ENCODE results near the gene MARS1.
"Not testable (repeated sequence)": the region's sequence is repeated elsewhere in the genome, so short reads cannot be mapped to it uniquely, and the experiment has no call there.

MARS1 gene

DNA sequence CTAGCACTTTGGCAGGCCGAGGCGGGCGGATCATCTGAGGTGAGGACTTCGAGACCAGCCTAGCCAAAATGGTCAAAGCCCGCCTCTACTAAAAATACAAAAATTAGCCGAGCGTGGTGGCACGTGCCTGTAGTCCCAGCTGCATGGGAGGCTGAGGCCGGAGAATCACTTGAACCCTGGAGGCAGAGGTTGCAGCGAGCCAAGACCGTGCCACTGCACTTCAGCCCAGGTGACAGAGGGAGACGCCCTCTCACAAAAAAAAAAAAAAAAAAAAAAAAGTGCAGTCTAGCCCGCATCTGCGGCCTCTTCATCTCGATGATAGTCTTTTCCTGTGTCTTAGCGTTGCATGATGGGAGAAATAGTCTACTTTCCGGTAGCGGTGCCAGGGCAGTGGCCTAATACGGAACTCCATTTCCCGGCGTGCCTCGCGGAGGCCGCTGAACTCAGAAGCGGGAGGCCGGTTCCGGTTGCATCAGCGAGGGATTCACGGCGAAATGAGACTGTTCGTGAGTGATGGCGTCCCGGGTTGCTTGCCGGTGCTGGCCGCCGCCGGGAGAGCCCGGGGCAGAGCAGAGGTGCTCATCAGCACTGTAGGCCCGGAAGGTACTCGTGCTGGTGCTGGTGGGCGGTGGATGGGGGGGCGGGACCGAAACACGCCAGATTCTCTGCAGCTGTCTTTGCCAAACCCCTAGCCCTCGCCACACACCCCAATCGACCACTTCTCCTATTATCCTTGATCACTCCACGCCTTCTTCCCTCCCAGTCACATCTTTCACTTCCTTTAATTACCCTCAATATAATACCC lies at the start of gene MARS1:
MARS1 (plus strand) TSS at position 472 of the 805 bp plus-strand sequence; CDS start at position 495, 23 bp downstream.
- peaks cover 18% of the 10 kb centered on the region for H3K36me3 ChIP-seq (ENCODE audit: control insufficient read depth, insufficient read depth, low read length)
- TF ChIP-seq, protein P1, sequence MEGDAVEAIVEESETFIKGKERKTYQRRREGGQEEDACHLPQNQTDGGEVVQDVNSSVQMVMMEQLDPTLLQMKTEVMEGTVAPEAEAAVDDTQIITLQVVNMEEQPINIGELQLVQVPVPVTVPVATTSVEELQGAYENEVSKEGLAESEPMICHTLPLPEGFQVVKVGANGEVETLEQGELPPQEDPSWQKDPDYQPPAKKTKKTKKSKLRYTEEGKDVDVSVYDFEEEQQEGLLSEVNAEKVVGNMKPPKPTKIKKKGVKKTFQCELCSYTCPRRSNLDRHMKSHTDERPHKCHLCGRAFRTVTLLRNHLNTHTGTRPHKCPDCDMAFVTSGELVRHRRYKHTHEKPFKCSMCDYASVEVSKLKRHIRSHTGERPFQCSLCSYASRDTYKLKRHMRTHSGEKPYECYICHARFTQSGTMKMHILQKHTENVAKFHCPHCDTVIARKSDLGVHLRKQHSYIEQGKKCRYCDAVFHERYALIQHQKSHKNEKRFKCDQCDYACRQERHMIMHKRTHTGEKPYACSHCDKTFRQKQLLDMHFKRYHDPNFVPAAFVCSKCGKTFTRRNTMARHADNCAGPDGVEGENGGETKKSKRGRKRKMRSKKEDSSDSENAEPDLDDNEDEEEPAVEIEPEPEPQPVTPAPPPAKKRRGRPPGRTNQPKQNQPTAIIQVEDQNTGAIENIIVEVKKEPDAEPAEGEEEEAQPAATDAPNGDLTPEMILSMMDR (IDR thresholded peaks at IDR 0.05; ENCODE audit: insufficient read depth, low read length, poor library complexity, severe bottlenecking), result peak; percentile 46
- DNase-seq (ENCODE audit: extremely low read depth, insufficient read length), result peak; percentile 90
- no peaks in the 10 kb centered on the region for H3K27me3 ChIP-seq (replicated peaks; ENCODE audit: control insufficient read depth, insufficient read depth, low read length)
- H3K4me3 ChIP-seq (replicated peaks; ENCODE audit: low read depth, low read length), result peak within 1 kb of the TSS; percentile 99

DNA sequence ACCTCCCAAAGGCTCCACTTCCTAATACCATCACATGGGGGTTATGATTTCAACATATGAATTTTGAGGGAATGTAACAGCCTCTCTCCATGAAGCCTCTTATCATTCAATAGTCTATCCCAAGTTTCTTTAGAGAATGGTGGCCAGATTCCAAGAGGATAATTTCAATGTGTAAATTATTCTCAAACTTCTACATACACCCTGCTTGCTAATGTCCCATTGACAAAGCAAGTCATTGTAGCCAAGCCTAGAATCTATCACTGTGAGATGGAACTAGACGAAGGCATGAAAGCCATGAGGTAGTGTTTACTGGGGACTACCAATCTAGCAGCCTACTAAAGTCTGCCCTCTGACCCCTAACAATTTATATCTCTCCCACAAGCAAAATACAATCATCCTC lies 49.5 kb upstream of the MARS1 start:
- no peak overlapping the region for H3K4me3 ChIP-seq (replicated peaks; ENCODE audit: low read depth, low read length)
- TF ChIP-seq, protein P1 (IDR thresholded peaks at IDR 0.05; ENCODE audit: insufficient read depth, low read length, poor library complexity, severe bottlenecking), result no peak
- no peaks in the 10 kb centered on the region for H3K27me3 ChIP-seq (replicated peaks; ENCODE audit: control insufficient read depth, insufficient read depth, low read length)
- no peak for DNase-seq (ENCODE audit: extremely low read depth, insufficient read length)
- no peaks in the 10 kb centered on the region for H3K36me3 ChIP-seq (ENCODE audit: control insufficient read depth, insufficient read depth, low read length)

DNA sequence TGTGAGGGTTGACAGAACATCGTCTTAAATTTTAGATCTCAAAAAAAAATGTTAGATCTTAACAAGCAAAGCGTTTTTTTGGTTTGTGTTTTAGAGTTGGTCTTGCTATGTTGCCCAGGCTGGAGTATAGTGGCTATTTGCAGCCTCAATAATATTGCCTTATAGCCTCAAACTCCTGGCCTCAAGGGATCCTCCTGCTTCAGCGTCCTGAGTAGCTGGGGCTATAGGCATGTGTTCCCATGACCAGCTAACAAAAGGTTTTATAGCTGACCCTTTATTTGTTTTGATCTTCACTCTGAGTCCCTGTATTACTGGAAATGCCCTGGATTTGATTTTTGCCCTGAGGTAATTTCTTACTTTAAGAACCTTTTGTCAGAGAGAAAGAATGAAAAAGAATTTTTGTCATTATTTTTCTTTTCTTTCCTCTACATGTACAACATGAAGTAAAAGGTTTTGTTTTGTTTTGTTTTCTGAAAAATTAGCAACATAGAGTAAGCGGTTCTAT lies 48.1 kb upstream of the MARS1 start:
- TF ChIP-seq, protein P1 (IDR thresholded peaks at IDR 0.05; ENCODE audit: insufficient read depth, low read length, poor library complexity, severe bottlenecking), result no peak
- H3K36me3 ChIP-seq (ENCODE audit: control insufficient read depth, insufficient read depth, low read length), result no peaks in the 10 kb centered on the region
- no peak for DNase-seq (ENCODE audit: extremely low read depth, insufficient read length)

DNA sequence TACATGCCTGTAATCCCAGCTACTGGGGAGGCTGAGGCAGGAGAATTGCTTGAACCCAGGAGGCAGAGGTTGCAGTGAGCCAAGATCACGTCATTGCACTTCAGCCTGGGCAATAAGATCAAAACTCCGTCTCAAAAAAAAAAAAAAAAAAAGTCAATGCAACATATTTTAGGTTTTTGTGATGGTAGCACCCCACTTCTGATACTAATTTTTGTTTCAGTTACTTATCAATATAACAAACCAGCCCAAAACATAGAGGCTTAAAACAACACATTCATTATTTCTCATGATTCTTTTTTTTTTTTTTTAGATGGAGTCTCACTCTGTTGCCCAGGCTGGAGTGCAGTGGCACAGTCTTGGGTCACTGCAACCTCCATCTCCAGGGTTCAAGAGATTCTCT lies 46.5 kb upstream of the MARS1 start:
- not testable (repeated sequence) for DNase-seq (ENCODE audit: extremely low read depth, insufficient read length); H3K36me3 ChIP-seq (ENCODE audit: control insufficient read depth, insufficient read depth, low read length); H3K27me3 ChIP-seq (replicated peaks; ENCODE audit: control insufficient read depth, insufficient read depth, low read length); H3K4me3 ChIP-seq (replicated peaks; ENCODE audit: low read depth, low read length)

More for the DNA sequence above, 48.1 kb upstream of the MARS1 start:
- Histone ChIP-seq H3K27me3 (replicated peaks; ENCODE audit: control insufficient read depth, insufficient read depth, low read length) (no peaks in the 10 kb centered on the region; the same call in 1 of the 2 replicates), H3K4me3 (replicated peaks; ENCODE audit: low read depth, low read length) (no peak overlapping the region)

DNA sequence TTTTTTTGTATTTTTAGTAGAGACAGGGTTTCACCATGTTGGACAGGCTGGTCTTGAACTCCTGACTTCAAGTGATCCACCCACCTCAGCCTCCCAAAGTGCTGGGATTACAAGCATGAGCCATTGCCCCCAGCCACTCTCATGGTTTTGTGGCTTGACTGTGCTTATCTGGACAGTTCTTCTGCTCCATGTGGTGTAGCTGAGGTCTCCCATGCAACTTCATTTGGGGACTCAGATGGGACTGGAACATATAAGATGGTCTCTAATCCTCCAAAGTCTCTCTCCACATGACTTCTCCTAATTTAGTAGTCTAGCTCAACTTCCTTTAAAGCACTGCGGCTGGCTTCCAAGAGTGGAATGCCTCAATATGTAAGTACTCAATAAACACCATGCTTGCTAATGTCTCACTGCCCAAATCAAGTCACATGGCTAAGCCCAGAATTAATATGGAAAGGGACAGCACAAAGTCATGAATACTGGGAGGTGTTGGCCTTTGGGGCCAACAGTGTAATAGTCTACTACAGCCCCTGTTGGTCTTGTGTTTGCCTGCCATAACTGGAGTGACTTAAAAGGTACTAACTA lies 45.9 kb upstream of the MARS1 start:
- H3K4me3 ChIP-seq (replicated peaks; ENCODE audit: low read depth, low read length), result no peak overlapping the region
- no peaks in the 10 kb centered on the region; the same call in 1 of the 2 replicates for H3K27me3 ChIP-seq (replicated peaks; ENCODE audit: control insufficient read depth, insufficient read depth, low read length)
- no peaks in the 10 kb centered on the region for H3K36me3 ChIP-seq (ENCODE audit: control insufficient read depth, insufficient read depth, low read length)
- no peak for DNase-seq (ENCODE audit: extremely low read depth, insufficient read length)
- TF ChIP-seq, protein P1 (IDR thresholded peaks at IDR 0.05; ENCODE audit: insufficient read depth, low read length, poor library complexity, severe bottlenecking), result no peak

DNA sequence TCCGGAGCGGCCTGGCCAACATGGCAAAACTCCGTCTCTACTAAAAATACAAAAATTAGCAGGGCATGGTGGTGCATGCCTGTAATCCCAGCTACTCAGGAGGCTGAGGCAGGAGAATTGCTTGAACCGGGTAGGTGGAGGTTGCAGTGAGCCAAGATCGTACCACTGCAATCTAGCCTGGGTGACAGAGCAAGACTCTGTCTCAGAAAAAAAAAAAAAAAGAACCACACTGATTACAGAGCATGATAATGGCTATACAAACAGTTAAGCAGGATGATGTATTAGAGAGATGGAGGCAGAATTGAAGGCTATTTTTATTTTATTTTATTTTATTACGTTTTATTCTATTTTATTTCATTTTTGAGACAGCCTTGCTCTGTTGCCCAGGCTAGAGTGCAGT lies 43.5 kb upstream of the MARS1 start:
- not testable (repeated sequence) for H3K27me3 ChIP-seq (replicated peaks; ENCODE audit: control insufficient read depth, insufficient read depth, low read length); H3K36me3 ChIP-seq (ENCODE audit: control insufficient read depth, insufficient read depth, low read length); H3K4me3 ChIP-seq (replicated peaks; ENCODE audit: low read depth, low read length); DNase-seq (ENCODE audit: extremely low read depth, insufficient read length)
